ENCODE data around the gene TCF19. TPM values are rescaled to one million over a fixed set of nuclear protein-coding genes. Genes with fewer than 3 reads are reported as not detected.

Gene TCF19
- total RNA-seq, 3 donors from 2014 or later = 5.3 to 13.2 (median 7.3) TPM

DNA sequence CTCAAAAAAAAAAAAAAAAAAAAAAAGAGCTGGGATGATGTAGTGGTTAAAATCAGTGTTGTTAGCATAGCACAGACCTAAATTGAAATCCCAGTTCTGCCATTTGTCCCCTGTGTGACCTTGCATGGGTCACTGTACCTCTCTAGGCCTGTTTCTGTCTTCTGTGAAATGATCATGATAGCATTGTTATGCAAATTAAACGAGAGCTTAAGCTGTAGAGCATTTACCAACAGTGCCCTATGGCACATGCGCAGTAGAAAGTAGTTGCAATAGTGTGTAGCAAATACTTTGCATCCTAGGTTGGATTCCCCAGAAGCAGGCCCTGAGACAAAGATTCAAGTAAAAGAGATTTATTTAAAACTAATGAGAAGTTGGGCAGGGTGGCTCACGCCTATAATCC, 26.8 kb upstream of the TCF19 start:
- Histone ChIP-seq H3K36me3 (ENCODE audit: low read depth) (no peaks in the 10 kb centered on the region), H3K9me3 (no peaks in the 10 kb centered on the region), H3K4me1 (ENCODE audit: low read depth) (peaks cover 4% of the 10 kb centered on the region), H3K4me3 (no peak overlapping the region)
- TF ChIP-seq, protein P1, sequence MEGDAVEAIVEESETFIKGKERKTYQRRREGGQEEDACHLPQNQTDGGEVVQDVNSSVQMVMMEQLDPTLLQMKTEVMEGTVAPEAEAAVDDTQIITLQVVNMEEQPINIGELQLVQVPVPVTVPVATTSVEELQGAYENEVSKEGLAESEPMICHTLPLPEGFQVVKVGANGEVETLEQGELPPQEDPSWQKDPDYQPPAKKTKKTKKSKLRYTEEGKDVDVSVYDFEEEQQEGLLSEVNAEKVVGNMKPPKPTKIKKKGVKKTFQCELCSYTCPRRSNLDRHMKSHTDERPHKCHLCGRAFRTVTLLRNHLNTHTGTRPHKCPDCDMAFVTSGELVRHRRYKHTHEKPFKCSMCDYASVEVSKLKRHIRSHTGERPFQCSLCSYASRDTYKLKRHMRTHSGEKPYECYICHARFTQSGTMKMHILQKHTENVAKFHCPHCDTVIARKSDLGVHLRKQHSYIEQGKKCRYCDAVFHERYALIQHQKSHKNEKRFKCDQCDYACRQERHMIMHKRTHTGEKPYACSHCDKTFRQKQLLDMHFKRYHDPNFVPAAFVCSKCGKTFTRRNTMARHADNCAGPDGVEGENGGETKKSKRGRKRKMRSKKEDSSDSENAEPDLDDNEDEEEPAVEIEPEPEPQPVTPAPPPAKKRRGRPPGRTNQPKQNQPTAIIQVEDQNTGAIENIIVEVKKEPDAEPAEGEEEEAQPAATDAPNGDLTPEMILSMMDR (IDR thresholded peaks at IDR 0.05) = no peak
- ATAC-seq (no peak), DNase-seq (no peak)
- intact Hi-C loops (cut with DNase I, micrococcal nuclease) = no loop called here

DNA sequence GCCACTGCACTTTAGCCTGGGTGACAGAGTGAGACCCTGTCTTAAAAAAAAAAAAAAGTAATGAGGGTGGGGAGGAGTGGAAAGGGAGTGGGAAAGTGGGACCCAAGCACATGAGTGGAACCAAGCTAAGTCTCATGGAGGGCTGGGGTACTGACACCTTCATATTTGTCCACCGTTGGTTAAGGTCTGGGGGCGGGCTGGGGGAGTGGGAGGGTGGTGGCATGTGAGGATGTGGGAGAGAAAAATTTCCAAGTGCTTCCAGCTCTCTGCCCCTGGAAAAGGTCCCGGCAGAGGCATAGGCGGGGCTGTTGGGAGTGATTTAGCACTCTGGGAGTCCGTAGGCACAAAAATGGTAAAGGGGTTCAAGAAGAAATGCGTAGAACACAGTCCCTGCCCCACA, 25.6 kb upstream of the TCF19 start:
- intact Hi-C loops (cut with DNase I, micrococcal nuclease) = no loop called here
- DNase-seq = no peak
- Histone ChIP-seq H3K36me3 (ENCODE audit: low read depth) (no peaks in the 10 kb centered on the region), H3K4me3 (no peak overlapping the region), H3K4me1 (ENCODE audit: low read depth) (peaks cover 3% of the 10 kb centered on the region), H3K9me3 (no peaks in the 10 kb centered on the region)
- TF ChIP-seq, protein P1 (IDR thresholded peaks at IDR 0.05) = no peak
- ATAC-seq = no peak

DNA sequence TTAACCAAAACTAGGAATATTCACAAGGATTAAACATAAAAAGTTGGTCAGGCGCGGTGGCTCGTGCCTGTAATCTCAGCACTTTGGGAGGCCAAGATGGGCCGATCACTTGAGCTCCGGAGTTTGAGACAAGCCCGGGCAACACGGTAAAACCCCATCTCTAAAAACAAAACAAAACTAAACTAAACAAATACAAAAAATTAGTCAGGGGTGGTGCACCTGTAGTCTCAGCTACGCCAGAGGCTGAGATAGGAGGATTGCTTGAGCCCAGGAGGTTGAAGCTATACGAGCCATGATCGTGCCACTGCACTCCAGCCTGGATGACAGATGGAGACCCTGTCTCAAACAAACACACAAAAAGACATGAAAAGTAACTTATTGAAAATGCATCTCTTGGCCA, 22.7 kb upstream of the TCF19 start:
- intact Hi-C loops (cut with DNase I, micrococcal nuclease) = loop anchor here (5.0 kb wide), 3 partner anchors 57 to 237 kb away; no protein-coding TSS in a partner anchor
- ATAC-seq (no peak), DNase-seq (no peak)
- peaks cover 7% of the 10 kb centered on the region for H3K4me1 ChIP-seq (ENCODE audit: low read depth)
- no peaks in the 10 kb centered on the region for H3K36me3 ChIP-seq (ENCODE audit: low read depth)
- H3K4me3 ChIP-seq = no peak overlapping the region
- TF ChIP-seq, protein P1 (IDR thresholded peaks at IDR 0.05) = no peak
- no peaks in the 10 kb centered on the region for H3K9me3 ChIP-seq

DNA sequence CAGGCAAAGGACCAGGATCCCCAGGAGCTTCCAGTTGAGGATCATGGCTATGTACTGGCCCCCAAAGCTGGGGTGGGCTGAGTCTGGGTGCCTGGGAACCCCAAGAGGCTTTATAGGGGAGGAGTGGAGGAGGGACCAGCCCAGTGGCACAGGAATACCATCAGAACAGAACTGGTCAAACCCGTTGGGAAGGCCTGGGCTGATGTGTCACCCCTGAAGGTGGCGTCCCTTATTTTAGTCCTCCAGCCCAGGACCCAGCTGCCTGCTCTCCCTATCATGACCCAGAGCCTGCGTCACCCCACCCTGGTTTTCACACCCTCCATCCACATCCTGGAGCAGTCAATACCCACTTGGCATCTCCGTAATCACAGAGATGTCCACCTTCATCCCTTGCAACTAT, 19.4 kb upstream of the TCF19 start, which contains the start of gene PSORS1C2:
Gene PSORS1C2 (minus strand): TSS at position 85 of the 400 bp plus-strand sequence. CDS start 40 bp downstream, at position 45.
- no peak for ATAC-seq

DNA sequence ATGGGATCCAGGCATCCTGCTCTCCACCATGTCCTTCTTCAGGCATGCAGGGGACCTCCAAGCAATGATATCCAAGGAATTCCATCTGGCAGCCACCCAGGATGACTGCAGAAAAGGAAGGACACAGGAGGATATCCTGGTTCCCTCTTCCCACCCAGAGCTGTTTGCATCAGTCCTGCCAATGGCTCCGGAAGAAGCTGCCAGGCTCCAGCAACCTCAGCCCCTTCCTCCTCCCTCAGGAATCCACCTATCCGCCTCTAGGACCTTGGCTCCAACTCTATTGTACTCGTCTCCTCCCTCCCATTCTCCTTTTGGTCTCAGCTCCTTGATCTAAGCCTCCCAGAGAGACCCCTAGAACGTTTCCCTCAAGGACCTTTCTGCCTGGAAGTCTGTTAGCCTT, 18.8 kb upstream of the TCF19 start:
- ATAC-seq = no peak
- TF ChIP-seq, protein P1 (IDR thresholded peaks at IDR 0.05) = no peak

More for the DNA sequence above, 19.4 kb upstream of the TCF19 start, which contains the start of gene PSORS1C2:
- Histone ChIP-seq H3K4me3 (no peak within 1 kb of the TSS), H3K4me1 (ENCODE audit: low read depth) (peaks cover 19% of the 10 kb centered on the region), H3K9me3 (no peaks in the 10 kb centered on the region), H3K36me3 (ENCODE audit: low read depth) (no peaks in the 10 kb centered on the region)
- no peak for DNase-seq
- TF ChIP-seq, protein P1 (IDR thresholded peaks at IDR 0.05) = no peak
- intact Hi-C loops (cut with DNase I, micrococcal nuclease) = loop anchor here (5.0 kb wide), 3 partner anchors 53 to 233 kb away; no protein-coding TSS in a partner anchor

DNA sequence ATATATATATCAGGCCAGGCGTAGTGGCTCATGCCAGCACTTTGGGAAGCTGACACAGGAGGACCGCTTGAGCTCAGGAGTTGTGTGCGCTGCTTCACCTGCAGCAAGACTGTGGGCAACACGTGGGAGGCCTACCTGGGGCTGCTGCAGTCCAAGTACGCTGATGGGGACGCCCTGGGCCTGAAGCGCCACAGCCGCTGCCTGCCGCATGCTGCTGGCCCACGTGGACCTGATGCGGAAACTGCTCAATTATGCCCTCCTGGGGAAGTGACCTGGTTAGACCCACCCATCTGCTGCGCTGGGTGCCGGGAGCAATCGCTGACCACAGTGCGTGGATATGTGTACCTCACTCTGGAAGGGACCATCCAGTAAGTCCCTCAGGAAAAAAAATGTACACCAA, 17.7 kb upstream of the TCF19 start:
- Histone ChIP-seq H3K9me3 (no peaks in the 10 kb centered on the region), H3K4me3 (no peak overlapping the region), H3K36me3 (ENCODE audit: low read depth) (no peaks in the 10 kb centered on the region), H3K4me1 (ENCODE audit: low read depth) (peaks cover 28% of the 10 kb centered on the region)
- TF ChIP-seq, protein P1 (IDR thresholded peaks at IDR 0.05) = no peak
- intact Hi-C loops (cut with DNase I, micrococcal nuclease) = no loop called here
- ATAC-seq (no peak), DNase-seq (no peak)

More for the DNA sequence above, 18.8 kb upstream of the TCF19 start:
- Histone ChIP-seq H3K9me3 (no peaks in the 10 kb centered on the region), H3K4me1 (ENCODE audit: low read depth) (peaks cover 23% of the 10 kb centered on the region), H3K36me3 (ENCODE audit: low read depth) (no peaks in the 10 kb centered on the region), H3K4me3 (no peak overlapping the region)
- intact Hi-C loops (cut with DNase I, micrococcal nuclease) = loop anchor here (5.0 kb wide), 3 partner anchors 53 to 233 kb away; no protein-coding TSS in a partner anchor
- DNase-seq = no peak

Data from mucosa of descending colon (tissue), 3 donors.